GM12878 (cell line): ENCODE measurements around the gene GALNT11. TPM values are rescaled to one million over a fixed set of nuclear protein-coding genes. Genes with fewer than 3 reads are reported as not detected.
"Not testable (repeated sequence)": the region's sequence is repeated elsewhere in the genome, so short reads cannot be mapped to it uniquely, and the experiment has no call there.

Experiments
- ATAC-seq: fragments of 200-7000 bp; cut with Tn5 transposase; 3 replicates; pipeline ENCODE4 v1.9.1; 2020; ENCODE audit warnings: mild to moderate bottlenecking, moderate library complexity
- BruUV-seq: library from RNA; stranded (reverse); fragments of 400-500 nt; replicated peaks from 2 replicates; lab custom pipeline; 2021; lab: Mats Ljungman, UMichigan
- CTCF ChIA-PET: fragments of 300-600 bp; sonication (Branson Sonifier 250); formaldehyde crosslinking; extraction: SDS; loops from one replicate; lab custom pipeline; 2021; ENCODE audit warnings: inconsistent platforms; lab: Yijun Ruan, JAX
- POLR2A ChIA-PET: fragments of 350-600 bp; formaldehyde crosslinking; extraction: SDS; loops from one replicate; lab custom pipeline; 2021; ENCODE audit warnings: inconsistent platforms; lab: Charles Lee
- RAD21 ChIA-PET: fragments of 300-600 bp; sonication (Branson Sonifier 250); formaldehyde crosslinking; loops from one replicate; lab custom pipeline; 2023; ENCODE audit warnings: antibody characterized with exemption; ENCODE audit not compliant: unreplicated experiment; lab: Charles Lee
- SMC1A ChIA-PET: fragments of 300-600 bp; sonication (Branson Sonifier 250); formaldehyde crosslinking; loops from one replicate; lab custom pipeline; 2023; ENCODE audit not compliant: unreplicated experiment, uncharacterized antibody; lab: Charles Lee
- DNase-seq: peaks from one replicate; pipeline ENCODE4 v3.0.0-alpha.2; 2011; ENCODE audit warnings: low read depth, low spot score
- FAIRE-seq: peaks from 3 replicates; lab custom pipeline; 2011; peaks lifted over from hg19 to GRCh38; lab: Jason Lieb, UNC
- H2AFZ ChIP-seq: 2 replicates; pipeline ENCODE4 v1.6.0; 2011; ENCODE audit warnings: low read depth, low read length, control low read depth; ENCODE audit not compliant: control insufficient read depth
- H3K27ac ChIP-seq: 2 replicates; pipeline ENCODE4 v1.5.1; 2011; ENCODE audit warnings: control low read depth; ENCODE audit not compliant: control insufficient read depth, insufficient read depth
- H3K27me3 ChIP-seq, 2 experiments: replicated peaks in 1 of 2; 2 replicates each; pipeline versions ENCODE4 v1.6.0 to v1.6.1; 2011; ENCODE audit warnings: low read length in 1 of 2; ENCODE audit not compliant: control insufficient read depth in 2 of 2, insufficient read depth in 2 of 2
- H3K36me3 ChIP-seq, 2 experiments: 2 replicates each; pipeline ENCODE4 v1.5.1; 2011; ENCODE audit warnings: low read length in 1 of 2; ENCODE audit not compliant: control insufficient read depth in 2 of 2, insufficient read depth in 2 of 2
- H3K4me1 ChIP-seq: 2 replicates; pipeline ENCODE4 v1.6.1; 2011; ENCODE audit warnings: mild to moderate bottlenecking, low read length, moderate library complexity, mixed read lengths; ENCODE audit not compliant: control insufficient read depth, insufficient read depth
- H3K4me2 ChIP-seq: 2 replicates; pipeline ENCODE4 v1.6.0; 2011; ENCODE audit warnings: control low read depth; ENCODE audit not compliant: control insufficient read depth, insufficient read depth
- H3K4me3 ChIP-seq: fragments of 200-600 bp; sonication (generic); 2 replicates; pipeline ENCODE4 v1.5.1; 2016
- H3K79me2 ChIP-seq: 2 replicates; pipeline ENCODE4 v1.6.0; 2011; ENCODE audit warnings: low read length; ENCODE audit not compliant: control insufficient read depth, insufficient read depth
- H3K9ac ChIP-seq: 2 replicates; pipeline ENCODE4 v1.8.0; 2011; ENCODE audit warnings: low read length, control low read depth, mixed read lengths; ENCODE audit not compliant: control insufficient read depth, insufficient read depth
- H3K9me3 ChIP-seq: replicated peaks from 3 replicates; pipeline ENCODE4 v1.5.1; 2011; ENCODE audit warnings: mild to moderate bottlenecking, low read length; ENCODE audit not compliant: control insufficient read depth, insufficient read depth
- H4K20me1 ChIP-seq: 2 replicates; pipeline ENCODE4 v1.6.0; 2011; ENCODE audit not compliant: control insufficient read depth, insufficient read depth
- WGBS: methylation state at CpG from one replicate; pipeline ENCODE4 v1.1.6; 2016; ENCODE audit warnings: low lambda C conversion rate; ENCODE audit not compliant: insufficient replicate concordance, insufficient coverage; ENCODE audit errors: missing lambda C conversion rate; 5-methylcytosine and 5-hydroxymethylcytosine counted together
- in situ Hi-C: fragments of 300-500 bp; cut with MboI; formaldehyde crosslinking; loops from 9 replicates; pipeline ENCODE4 v1.14.3; 2018; ENCODE audit warnings: mixed read lengths
- intact Hi-C: fragments of 100-400 bp; cut with micrococcal nuclease; formaldehyde crosslinking; loops from one replicate; pipeline ENCODE4 v1.14.2; 2022; ENCODE audit not compliant: unreplicated experiment
- polyA plus RNA-seq, 11 experiments: library from polyadenylated mRNA; depleted of rRNA in 4 of 11; unstranded in 6 of 11; stranded (reverse) in 5 of 11; fragments of >200 nt; fragmentation: Nextera tagmentation in 4 of 11; fragmentation: Illumina TruSeq in 1 of 11; extraction: Ambion mirVana in 4 of 11; extraction: Trizol in 1 of 11; gene quantifications; 1 replicate in 1 of 11; 2 replicates in 10 of 11; pipeline versions ENCODE4 v1.2.1 to v1.2.3, GENCODE V29; 2011 to 2016; ENCODE audit warnings: inconsistent platforms in 2 of 11, missing spikeins in 2 of 11, low read depth in 1 of 11
- total RNA-seq, 4 experiments: library from RNA; depleted of rRNA in 3 of 4; stranded (reverse); fragments of >200 nt in 3 of 4; fragmentation: Illumina TruSeq in 1 of 4; extraction: Trizol in 1 of 4; gene quantifications; 2 replicates each; pipeline versions ENCODE4 v1.2.1 to v1.2.3, GENCODE V29; 2013 to 2021
- TF ChIP-seq, protein P1 (sequence below): fragments of 450-650 bp; IDR thresholded peaks from 2 replicates; pipeline ENCODE4 v1.6.1; 2014; ENCODE audit warnings: mild to moderate bottlenecking

GALNT11 gene
- total and polyA plus RNA-seq, 10 of the 15 experiments (the other 5 are each of a cell fraction or from before 2014, with no cell fraction given) = 2.0 to 9.5 (median 6.4) TPM

DNA sequence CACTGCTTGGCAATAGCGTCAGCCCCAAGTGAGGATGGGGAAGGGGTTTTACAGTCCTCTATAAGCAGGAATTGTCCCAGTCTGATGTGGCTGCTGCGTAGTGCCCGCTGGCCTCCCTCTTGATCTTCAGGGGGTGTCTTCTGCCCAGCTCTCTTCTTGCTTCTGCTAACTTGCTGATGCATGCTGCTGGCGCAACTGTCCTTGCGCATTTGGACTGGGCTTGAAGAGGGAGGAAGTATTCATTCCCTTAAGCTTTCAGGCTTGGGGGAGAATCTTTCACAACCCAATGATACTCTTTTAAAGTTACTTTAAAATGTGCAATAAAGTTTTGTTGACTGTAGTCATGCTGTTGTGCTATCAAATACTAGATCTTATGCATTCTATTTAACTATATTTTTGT lies 10.3 kb downstream of the GALNT11 start (continued):
- TF ChIP-seq, protein P1, sequence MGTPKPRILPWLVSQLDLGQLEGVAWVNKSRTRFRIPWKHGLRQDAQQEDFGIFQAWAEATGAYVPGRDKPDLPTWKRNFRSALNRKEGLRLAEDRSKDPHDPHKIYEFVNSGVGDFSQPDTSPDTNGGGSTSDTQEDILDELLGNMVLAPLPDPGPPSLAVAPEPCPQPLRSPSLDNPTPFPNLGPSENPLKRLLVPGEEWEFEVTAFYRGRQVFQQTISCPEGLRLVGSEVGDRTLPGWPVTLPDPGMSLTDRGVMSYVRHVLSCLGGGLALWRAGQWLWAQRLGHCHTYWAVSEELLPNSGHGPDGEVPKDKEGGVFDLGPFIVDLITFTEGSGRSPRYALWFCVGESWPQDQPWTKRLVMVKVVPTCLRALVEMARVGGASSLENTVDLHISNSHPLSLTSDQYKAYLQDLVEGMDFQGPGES = no peak

DNA sequence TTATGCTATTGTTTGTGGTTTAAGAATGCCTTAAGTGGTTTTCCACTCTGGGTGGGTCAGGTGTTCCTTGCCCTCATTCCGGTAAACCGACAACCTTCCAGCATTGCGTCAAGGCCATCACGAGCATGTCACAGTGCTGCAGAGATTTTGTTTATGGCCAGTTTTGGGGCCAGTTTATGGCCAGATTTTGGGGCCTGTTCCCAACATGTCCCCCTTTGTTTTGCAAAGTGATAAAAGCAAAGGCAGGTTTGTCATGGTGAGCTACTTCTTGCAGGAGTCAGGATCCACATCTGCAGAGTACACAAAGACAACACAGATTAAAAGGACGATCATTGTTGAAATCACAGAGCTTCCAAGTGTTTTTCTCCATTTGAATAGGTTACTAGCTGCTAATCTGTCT lies 12.9 kb downstream of the GALNT11 start:
- CTCF ChIA-PET, H3K27ac ChIP-seq, BruUV-seq, H3K9ac ChIP-seq, H3K79me2 ChIP-seq, H3K9me3 ChIP-seq, intact Hi-C loops, H4K20me1 ChIP-seq, H3K4me2 ChIP-seq, H3K4me3 ChIP-seq, H3K27me3 ChIP-seq, SMC1A ChIA-PET, ATAC-seq, H3K4me1 ChIP-seq, in situ Hi-C loops, H3K36me3 ChIP-seq, POLR2A ChIA-PET, DNase-seq, RAD21 ChIA-PET, H2AFZ ChIP-seq, FAIRE-seq: not testable (repeated sequence)
- 100% methylated on average over 5 of the region's 5 CpGs for WGBS

DNA sequence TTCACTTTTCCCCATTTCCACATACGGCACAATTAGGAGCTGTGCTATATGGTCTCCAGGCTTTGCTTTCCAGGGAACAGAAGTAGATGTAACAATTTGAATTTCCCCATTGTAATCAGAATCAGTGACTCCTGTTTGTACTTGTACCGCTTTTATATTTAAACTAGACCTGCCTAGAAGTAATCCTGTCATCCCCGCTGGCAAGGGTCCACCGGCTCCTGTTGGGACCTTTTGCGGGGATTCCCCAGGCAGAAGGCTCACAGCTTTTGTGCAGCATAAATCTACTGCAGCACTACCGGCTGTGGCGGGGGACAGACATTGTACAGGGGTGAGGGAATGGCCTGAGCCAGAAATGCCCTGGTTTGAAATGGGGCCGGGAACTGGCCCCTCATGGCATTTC lies 17.6 kb downstream of the GALNT11 start:
- BruUV-seq, DNase-seq, H3K27me3 ChIP-seq, H3K9me3 ChIP-seq, RAD21 ChIA-PET, CTCF ChIA-PET, H3K27ac ChIP-seq, H3K36me3 ChIP-seq, intact Hi-C loops, H3K9ac ChIP-seq, POLR2A ChIA-PET, H3K4me2 ChIP-seq, H3K4me3 ChIP-seq, SMC1A ChIA-PET, H3K79me2 ChIP-seq, FAIRE-seq, H2AFZ ChIP-seq, in situ Hi-C loops, H4K20me1 ChIP-seq, H3K4me1 ChIP-seq, ATAC-seq: not testable (repeated sequence)
- WGBS = 98% methylated on average over 8 of the region's 8 CpGs

DNA sequence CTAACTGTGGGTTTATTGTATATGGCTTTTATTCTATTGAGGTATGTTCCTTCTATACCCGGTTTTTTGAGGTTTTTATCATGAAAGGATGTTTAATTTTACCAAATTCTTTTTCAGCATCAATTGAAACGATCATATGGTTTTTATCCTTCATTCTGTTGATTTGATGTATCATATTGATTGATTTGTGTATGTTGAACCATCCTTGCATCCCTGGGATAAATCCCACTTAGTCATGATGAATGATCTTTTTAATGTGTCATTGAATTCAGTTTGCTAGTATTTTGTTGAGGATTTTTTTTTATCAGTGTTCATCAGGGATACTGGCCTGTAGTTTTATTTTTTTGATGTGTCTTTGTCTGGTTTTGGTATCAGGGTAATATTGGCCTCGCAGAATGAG lies 19.4 kb downstream of the GALNT11 start:
- H3K9ac ChIP-seq, intact Hi-C loops, ATAC-seq, H3K4me1 ChIP-seq, H3K36me3 ChIP-seq, POLR2A ChIA-PET, H3K79me2 ChIP-seq, FAIRE-seq, H3K27ac ChIP-seq, DNase-seq, H2AFZ ChIP-seq, H3K9me3 ChIP-seq, BruUV-seq, H3K4me2 ChIP-seq, H3K27me3 ChIP-seq, H3K4me3 ChIP-seq, SMC1A ChIA-PET, in situ Hi-C loops, H4K20me1 ChIP-seq: not testable (repeated sequence)
- ChIA-PET RAD21 (interaction anchor here (0.5 kb wide), 1 partner anchor 986 kb away, joined by 3 read pairs; no protein-coding TSS in a partner anchor), CTCF (interaction anchor here (0.6 kb wide), 1 partner anchor 9 kb away, joined by 3 read pairs; no protein-coding TSS in a partner anchor)
- WGBS = 44% methylated on average over 3 of the region's 3 CpGs
